ENCODE data around the gene MICAL2.

The MICAL2 gene

GRCh38 chr11:12077535-12078280 is 32.7 kb upstream of the MICAL2 start:
- DNase-seq (ENCODE audit: low read depth in 3 of 3): no peak

- DNase-seq (ENCODE audit: low read depth in 3 of 3): no peak
Measured at GRCh38 chr11:12079726-12080556, 30.4 kb upstream of the MICAL2 start.

- DNase-seq (ENCODE audit: low read depth in 3 of 3): no peak
Measured at GRCh38 chr11:12083380-12083779, 27.0 kb upstream of the MICAL2 start.

- DNase-seq (ENCODE audit: low read depth in 3 of 3): no peak
Measured at GRCh38 chr11:12084256-12084655, 26.1 kb upstream of the MICAL2 start.

- no peak for DNase-seq (ENCODE audit: low read depth in 3 of 3)
Measured at GRCh38 chr11:12085371-12086251, 24.8 kb upstream of the MICAL2 start.

GRCh38 chr11:12086271-12087074 is 23.9 kb upstream of the MICAL2 start:
- DNase-seq (ENCODE audit: low read depth in 3 of 3): no peak

GRCh38 chr11:12087075-12088004 is 23.1 kb upstream of the MICAL2 start:
- DNase-seq (ENCODE audit: low read depth in 3 of 3): no peak

- no peak for DNase-seq (ENCODE audit: low read depth in 3 of 3)
Measured at GRCh38 chr11:12088047-12088481, 22.3 kb upstream of the MICAL2 start.

- no peak for DNase-seq (ENCODE audit: low read depth in 3 of 3)
Measured at GRCh38 chr11:12088531-12088930, 21.9 kb upstream of the MICAL2 start.

GRCh38 chr11:12089041-12089440 is 21.3 kb upstream of the MICAL2 start:
- DNase-seq (ENCODE audit: low read depth in 3 of 3): no peak

- no peak for DNase-seq (ENCODE audit: low read depth in 3 of 3)
Measured at GRCh38 chr11:12089473-12089872, 20.9 kb upstream of the MICAL2 start.

GRCh38 chr11:12090061-12090591 is 20.3 kb upstream of the MICAL2 start:
- DNase-seq (ENCODE audit: low read depth in 3 of 3): no peak

GRCh38 chr11:12090761-12091258 is 19.6 kb upstream of the MICAL2 start:
- DNase-seq (ENCODE audit: low read depth in 3 of 3): no peak

GRCh38 chr11:12091956-12092558 is 18.3 kb upstream of the MICAL2 start:
- DNase-seq (ENCODE audit: low read depth in 3 of 3): no peak

- no peak for DNase-seq (ENCODE audit: low read depth in 3 of 3)
Measured at GRCh38 chr11:12092714-12093113, 17.7 kb upstream of the MICAL2 start.

- no peak for DNase-seq (ENCODE audit: low read depth in 3 of 3)
Measured at GRCh38 chr11:12094872-12095800, 15.3 kb upstream of the MICAL2 start.

- no peak for DNase-seq (ENCODE audit: low read depth in 3 of 3)
Measured at GRCh38 chr11:12097219-12097618, 13.2 kb upstream of the MICAL2 start.

- DNase-seq (ENCODE audit: low read depth in 3 of 3): no peak
Measured at GRCh38 chr11:12098601-12099000, 11.8 kb upstream of the MICAL2 start.
